ENCODE data around the gene ALPL.

DNA sequence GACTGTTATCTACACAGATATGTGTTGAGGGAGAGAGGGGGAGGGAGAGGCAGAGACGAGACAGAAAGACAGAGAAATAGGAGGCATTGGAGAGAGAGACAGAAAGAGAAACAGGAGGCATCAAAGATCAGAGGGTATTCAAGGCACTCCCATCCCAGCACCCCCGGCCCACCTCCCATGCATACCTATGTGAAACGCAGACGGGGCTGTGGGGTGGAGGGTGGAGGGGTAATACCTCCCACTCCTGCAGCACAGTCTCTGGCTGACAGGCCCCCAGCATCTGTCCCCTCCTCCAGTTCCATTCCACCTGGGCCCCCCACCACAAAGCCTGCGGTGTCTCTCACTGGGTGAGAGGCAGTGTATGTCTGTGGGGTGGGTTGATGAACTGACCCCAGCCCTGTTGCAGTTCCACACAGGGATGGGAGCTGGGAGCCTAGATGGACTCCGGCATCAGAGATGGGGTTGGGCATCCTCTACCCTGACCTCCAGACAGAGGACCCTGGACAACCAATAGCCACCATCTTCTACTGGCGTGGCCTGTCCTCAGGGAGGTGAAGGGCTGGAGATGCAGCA lies 110.2 kb downstream of the ALPL start:
- TF ChIP-seq, protein P1, sequence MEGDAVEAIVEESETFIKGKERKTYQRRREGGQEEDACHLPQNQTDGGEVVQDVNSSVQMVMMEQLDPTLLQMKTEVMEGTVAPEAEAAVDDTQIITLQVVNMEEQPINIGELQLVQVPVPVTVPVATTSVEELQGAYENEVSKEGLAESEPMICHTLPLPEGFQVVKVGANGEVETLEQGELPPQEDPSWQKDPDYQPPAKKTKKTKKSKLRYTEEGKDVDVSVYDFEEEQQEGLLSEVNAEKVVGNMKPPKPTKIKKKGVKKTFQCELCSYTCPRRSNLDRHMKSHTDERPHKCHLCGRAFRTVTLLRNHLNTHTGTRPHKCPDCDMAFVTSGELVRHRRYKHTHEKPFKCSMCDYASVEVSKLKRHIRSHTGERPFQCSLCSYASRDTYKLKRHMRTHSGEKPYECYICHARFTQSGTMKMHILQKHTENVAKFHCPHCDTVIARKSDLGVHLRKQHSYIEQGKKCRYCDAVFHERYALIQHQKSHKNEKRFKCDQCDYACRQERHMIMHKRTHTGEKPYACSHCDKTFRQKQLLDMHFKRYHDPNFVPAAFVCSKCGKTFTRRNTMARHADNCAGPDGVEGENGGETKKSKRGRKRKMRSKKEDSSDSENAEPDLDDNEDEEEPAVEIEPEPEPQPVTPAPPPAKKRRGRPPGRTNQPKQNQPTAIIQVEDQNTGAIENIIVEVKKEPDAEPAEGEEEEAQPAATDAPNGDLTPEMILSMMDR (IDR thresholded peaks at IDR 0.05; ENCODE audit: low read depth, low read length): no peak
- no peak for TF ChIP-seq EZH2phosphoT487 (IDR thresholded peaks at IDR 0.05; ENCODE audit: low read depth)

Measured in OCI-LY3 (cell line).